GM21515 (cell line): ENCODE results near the gene NOTCH2.
A peak's percentile ranks its signal among the peaks of the same experiment; 100 is the strongest.
"Not testable (repeated sequence)": the region's sequence is repeated elsewhere in the genome, so short reads cannot be mapped to it uniquely, and the experiment has no call there.

ENCODE experiments used
- ATAC-seq: cut with Tn5 transposase; IDR thresholded peaks from one replicate; pipeline ENCODE4 v1.9.1; 2021; ENCODE audit not compliant: unreplicated experiment

Gene NOTCH2

DNA sequence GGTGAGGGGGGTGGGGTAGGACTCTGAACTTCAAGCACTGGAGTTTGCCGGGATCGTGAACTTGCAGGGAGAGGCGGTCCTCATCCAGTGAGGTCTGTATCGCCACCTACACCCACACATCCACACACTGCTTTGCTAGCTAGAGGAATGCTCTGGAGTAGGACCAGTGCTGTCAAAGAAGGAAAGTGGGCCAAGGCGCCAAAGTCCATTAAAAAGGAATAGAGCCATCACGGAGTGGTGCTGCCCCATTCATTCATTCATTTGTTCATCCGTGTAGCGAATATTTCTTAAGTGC, 405 bp upstream of the NOTCH2 start:
- ATAC-seq, result not testable (repeated sequence)

DNA sequence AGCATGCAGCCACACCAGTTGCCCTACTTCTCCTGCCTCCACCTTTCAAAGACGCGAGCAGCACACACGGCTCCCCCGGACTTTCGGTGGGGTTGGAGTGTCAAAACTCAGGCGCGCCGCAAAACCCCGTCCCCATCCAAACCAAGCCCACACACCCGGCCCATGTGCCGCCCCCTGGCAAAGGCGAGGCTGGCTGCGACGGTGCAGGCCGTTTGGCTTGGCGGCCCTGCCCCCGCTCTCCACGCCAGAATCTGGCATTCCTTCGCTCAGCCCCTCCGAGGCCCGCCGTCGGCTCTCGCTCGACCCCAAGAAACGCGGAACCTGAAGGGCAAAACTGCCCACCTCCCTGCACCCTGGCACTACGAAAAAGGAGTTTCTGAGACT, 787 bp downstream of the NOTCH2 start:
- ATAC-seq, result not testable (repeated sequence)

DNA sequence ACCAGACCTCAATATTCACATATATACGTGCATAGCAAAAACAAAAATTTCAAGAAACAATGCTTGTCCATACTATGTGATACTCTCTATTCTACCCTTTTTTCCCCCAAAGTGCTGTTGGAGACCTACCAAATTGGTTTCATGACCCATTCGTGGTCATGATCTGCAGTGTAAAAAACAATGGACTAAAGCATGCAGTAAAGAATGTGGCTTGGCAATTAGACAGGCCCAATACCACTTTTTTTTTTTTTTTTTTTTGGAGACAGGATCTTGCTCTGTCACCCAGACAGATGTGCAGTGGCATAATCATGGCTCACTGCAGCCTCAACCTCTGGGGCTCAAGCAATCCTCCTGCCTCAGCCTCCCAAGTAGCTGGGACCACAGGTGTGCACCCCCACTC, 21.3 kb downstream of the NOTCH2 start:
- not testable (repeated sequence) for ATAC-seq

DNA sequence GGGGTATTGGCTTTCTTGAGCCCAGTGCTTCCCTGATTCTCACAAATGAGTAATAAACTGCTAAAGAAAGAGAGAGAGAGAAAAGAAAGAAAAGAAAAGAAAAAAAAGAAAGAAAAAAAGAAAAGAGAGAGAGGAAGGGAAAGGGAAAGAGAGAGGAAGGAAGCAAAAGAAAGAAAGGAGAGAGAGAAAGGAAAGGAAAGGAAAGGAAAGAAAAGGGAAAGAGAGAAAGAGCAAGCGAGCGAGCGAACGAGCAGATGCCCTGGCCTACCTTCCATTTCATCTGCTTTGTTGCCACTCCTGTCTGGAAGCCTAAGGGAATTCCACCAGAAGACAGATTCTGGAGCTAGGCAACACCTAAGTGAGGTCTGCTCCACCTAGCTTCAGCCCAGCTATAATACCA, 27.7 kb downstream of the NOTCH2 start:
- ATAC-seq, result not testable (repeated sequence)

DNA sequence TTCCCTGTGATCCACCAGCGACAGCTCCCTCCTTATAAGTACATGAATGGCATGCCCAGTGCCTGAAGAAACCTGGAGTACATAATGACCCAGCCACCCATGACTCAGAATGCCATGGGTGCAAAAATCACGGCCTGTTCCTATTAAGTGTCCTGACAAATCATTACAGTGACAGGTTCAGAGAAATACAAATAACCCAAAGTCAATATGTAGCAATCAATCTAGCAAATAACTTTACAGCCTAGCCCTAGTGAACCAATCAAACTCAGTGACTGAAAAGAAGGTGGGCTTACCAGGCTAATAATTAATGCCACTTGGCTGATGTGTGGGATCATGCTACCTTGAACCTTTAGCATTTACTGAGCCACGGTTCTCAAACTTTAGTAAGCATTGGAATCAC, 37.2 kb downstream of the NOTCH2 start:
- ATAC-seq, result not testable (repeated sequence)

DNA sequence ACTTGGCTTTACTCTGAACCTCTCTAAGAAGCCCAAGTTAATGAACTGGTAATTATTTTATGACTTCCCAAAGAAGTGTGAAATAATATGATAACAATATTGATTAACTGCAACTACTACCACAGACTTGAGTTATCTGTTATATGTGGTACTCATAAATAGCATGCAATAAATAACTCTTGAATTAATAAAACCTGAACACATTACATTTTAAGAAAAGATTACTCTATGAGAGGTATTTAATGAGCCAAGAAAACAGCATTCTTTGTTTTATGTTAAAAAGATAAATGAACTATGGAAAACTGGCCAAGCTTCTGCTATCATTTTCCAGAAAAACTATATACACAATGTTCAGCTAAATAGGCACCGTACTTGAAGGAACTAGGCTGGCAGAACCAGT, 45.7 kb downstream of the NOTCH2 start:
- not testable (repeated sequence) for ATAC-seq

DNA sequence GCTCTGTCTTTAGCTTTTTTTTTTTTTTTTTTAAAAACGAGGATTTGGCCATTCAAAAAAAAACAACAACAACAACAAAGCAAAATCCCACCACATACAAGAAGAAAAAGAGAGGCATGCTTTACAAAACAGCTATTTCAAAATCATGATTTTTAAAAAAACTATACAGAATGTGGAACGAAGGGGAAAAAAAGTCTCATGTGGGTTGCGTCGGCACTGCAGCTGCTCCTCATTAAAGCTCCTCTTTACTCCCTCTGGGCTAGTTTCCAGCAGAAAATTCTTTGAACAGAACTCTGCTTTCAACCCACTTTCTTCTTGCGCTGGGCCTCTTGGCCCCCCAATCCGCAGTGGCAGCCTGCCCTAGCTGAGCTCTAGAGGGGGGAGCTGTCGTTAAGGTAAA, 54.5 kb downstream of the NOTCH2 start:
- not testable (repeated sequence) for ATAC-seq

DNA sequence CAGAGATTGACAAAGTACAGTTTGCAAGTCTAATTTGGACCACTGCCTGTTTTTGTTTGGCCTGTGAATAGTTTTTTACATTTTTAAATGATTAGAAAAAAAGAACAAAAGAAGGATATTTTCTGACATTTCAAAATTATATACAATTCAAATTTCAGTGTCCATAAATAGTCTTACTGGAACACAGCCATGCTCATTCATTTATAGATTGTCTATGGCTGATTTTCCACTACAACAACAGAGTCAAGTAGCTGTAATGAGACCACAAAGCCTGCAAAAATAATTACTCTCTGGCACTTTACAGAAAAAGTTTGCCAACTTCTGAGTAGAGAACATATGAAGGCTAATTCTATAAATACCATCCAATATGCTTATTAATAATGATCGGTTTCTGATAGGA, 61.1 kb downstream of the NOTCH2 start:
- not testable (repeated sequence) for ATAC-seq

DNA sequence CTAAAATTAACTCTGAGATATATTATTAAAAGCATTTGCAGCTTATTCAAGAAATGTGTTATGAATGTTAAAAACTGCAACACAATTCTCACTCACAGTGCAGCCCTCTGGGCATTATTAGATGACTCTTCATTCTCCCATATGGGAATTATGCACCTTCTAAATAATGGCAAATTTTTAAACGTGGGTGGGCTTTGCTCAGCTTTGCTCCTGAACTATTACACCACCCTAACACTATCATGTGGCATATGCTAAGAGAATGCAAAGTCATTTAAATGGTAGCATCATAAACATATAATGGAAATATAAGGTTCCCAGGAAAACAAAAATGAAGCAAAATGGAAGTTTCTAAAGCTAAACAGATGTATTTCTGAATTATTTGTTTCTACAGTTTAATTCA, 61.6 kb downstream of the NOTCH2 start:
- ATAC-seq, result not testable (repeated sequence)

DNA sequence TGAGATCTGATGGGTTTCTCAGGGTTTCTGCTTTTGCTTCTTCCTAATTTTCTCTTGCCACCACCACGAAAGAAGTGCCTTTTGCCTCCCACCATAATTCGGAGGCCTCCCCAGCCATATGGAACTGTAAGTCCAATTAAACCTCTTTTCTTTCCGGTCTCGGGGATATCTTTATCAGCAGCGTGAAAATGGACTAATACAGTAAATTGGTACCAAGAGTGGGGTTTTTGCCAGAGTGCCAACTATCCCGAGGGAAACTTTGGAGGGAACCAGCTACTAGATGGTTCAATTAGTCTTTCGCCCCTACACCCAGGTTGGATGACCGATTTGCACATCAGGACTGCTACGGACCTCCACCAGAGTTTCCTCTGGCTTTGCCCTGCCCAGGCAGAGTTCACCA, 68.4 kb downstream of the NOTCH2 start:
- not testable (repeated sequence) for ATAC-seq

DNA sequence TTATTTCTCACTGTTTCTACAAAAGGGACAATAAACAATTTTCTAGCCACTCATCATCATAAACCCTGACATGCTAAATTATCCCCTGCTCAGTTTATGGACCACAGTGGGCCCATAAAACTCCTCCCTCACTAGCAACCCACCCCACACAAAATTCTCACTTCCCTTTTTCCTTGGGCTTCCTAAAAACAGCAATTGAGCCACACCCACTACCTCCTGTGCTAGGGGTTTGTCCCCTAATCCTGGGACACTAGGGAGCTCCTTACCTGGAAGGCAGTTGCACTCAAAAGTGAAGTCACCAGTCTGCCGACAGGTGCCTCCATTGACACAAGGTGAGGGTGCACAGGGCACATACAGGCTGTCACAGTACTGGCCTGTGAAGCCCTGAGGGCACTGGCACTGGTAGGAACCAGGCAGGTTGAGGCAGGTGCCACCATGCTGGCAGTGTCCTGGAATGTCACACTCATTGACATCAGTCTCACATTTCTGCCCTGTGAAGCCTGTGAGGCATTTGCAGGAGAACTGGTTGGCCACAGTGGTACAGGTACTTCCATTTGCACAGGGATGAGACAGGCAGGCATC, 72.6 kb downstream of the NOTCH2 start:
- not testable (repeated sequence) for ATAC-seq

DNA sequence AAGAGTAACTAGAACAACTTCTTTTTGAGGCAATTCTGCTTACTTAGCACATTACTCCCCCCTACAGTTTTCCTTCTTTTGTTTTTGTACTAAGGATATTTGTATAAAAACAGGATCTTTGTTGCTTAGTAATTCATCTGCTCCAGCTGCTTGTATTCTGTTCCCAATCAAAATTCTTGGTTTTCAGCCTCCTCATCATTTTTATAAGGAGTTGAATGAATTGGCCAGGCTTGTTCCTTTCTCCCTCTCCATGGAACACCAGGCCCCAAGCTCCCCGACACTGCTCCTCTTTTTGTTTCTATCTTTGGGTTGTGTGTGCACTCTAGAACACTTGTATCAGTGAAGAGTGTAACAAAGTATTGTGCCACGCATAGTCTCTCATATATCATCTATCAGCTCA, 73.5 kb downstream of the NOTCH2 start:
- not testable (repeated sequence) for ATAC-seq

DNA sequence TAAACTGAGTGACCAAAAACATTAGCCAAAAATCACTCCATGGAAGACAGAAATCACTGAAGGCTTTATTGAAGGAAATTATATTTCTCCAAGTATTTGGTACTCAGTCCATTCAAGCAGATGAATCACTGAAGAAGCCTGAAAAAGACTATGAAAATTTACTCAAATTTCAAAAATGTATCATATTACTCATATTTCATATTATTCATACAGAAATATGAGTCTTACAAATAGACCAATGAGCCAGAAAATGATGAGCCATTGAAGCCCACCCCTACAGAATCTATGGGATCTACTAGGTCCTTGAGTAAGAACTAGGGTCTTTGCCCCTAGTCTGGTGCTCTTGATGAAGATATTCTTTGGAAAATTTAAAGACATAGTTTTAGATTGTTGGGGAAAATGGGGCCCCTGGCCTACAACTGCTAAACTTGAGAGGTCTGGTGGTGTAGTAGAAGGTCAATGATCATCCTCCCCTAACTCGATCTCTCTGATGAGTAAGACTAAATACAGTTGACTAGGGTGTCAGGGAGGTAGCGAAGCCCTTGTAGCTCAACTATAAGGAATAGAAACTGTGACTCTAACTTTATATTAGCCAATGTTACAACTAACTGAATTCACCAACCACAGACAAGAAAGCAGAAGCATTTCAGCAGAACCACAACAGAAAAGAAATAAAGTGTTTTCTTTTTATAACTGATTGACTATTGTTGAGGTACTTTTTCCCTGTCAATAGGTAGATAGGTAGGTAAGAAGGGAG, 81.0 kb downstream of the NOTCH2 start:
- no peak for ATAC-seq

DNA sequence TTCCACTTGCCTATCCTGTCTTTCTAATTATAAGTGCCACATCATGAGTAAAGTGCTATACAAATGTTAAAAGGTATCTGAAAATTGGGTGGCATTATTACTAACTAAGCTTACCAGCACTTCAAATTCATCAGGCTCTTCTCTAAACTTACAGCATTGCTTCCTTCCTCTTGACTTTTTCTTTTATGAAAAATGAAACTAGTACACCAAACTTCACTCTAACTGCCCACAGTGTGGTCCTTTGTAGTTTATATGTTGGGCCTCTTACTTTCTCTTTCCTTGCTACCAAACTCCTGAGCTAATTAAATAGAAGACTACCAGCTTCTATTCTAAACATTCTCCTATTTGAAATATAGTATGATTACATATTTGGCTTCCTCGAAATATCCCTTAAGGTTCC, 81.8 kb downstream of the NOTCH2 start:
- ATAC-seq, result peak; percentile 69

DNA sequence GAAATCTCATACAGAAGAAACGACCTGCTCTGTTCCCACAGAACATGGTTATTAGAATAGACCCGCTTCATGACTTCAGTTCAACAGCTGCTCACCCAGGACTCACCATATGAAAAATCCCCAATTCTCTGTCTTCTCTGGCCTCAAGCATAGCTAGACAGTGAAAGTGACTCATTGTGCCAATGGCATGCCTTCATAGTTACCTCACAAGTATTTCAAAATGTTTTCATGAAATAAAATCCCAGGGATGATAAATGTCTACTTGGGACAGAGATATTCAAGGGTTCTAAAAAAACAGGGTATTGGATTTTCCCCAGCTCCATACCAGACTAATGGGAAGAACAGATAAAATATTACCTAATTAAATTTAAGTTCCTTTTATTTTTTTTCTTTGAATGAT, 82.3 kb downstream of the NOTCH2 start:
- no peak for ATAC-seq

DNA sequence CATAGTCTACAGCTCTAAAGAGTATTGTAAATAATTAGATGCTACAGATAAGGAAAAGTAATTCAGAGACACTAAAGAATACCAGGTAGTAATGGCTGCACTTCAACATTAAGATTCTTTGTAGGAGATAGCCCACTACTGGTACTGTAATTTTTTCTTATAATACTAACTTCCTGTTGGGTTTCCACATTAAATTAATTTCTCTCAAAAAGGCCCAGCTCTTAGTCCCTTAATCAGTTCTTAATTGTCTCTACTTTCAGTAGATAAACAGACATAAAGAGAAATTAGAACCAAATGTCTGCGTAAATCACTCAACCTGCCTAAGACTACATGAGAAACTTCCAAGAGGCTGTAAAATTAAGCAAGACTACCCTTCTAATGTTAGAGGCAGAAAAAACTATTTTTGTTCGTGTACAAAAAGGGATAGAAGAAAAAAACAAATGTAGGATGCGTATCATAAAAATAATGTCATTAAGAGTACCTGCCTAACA, 83.4 kb downstream of the NOTCH2 start:
- no peak for ATAC-seq

DNA sequence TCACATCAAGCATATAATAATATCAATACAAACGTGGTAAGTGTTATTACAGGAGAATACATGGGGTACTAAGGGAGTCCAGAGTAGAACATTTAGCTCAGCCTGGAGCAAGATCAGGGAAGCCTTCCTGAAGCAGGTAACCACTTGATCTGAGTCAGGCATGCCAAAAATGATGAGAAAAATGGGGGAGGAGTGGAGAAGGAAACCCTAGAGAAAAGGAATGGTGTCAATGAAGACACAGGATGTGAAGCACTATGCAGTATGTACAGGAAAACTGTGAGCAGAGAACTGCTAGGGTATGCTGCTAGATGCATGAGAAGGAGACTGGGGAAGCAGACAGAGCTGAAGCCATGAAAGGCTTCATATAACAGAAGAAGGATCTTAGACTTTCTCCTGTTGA, 84.7 kb downstream of the NOTCH2 start:
- no peak for ATAC-seq

DNA sequence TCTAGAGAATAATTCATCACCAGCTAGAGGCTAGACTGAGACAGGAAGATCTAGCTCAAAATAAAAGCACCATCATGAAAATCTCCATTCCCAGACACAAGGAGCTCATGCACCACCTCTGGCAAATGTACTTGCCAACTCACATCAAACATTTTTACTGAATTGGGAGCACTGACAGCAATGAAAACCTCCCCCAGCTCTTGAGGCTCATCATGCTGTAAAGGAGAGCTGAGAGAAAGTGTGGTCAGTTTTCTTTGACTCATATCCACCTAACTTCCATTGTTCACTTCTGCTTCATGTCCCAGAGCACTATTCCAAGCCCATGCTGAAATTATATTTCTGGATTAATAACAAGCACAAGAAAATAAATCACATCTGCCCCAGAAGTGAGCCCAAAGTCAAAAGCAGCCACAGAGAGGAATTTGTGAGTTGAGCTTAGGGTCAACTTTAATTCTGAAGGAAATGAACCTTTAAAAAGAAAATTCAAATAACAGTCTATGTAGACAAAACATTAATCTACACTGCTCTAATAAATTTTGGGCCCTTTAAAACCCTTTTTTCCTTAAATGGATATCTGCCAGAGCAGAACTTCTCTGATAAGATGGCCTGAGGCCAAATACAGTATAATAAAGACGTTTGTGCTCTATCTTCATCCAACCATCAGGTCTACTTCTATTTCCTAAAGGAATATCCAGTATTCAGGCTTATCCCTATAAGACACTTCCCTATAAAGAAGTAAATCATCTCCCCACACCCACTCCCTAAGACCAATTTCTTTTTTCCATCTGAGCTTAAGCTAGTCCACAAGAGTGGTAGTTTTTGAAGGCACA, 87.3 kb downstream of the NOTCH2 start:
- ATAC-seq, result no peak

DNA sequence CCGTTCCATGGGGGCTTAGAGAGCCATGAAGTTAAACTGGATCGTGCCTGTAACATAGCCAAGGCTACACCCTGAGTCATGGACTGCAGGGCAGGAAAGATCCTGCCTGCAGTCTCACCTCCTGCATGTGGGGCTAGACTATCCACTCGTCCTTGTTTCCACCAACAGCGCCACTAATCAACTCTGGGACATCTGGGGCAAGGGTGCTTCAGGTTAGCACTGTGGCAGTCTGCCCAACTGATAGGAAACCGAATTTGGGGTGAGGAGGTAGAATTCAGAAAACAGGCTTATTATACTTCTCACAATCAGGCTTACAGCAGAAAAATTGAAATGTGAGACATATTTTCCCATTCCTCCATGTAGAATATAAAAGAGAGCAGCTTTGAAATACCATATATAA, 88.0 kb downstream of the NOTCH2 start:
- ATAC-seq, result no peak

DNA sequence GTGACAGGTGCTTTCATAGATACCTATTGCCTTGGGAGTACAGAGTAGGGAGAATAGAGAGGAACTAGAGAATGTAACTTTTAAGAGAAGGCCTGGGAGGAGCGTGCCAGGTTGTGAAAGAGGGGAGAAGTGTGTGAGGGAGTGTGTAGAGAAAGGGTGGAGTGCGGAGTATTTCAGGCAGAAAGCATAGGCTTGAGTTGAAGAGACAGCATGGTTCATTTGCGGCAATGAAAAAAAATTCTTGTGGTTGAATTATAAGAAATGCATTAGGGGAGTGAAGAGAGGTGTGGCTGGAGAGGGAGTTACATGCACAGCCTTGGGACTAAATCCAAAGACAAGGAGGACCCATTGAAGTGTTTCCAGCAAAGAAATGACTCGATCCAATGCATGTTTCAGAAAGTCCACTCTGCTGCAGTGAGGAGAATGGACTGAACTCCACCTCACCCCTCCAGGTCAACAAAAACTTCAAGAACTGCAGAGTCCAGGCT, 91.4 kb downstream of the NOTCH2 start:
- no peak for ATAC-seq

DNA sequence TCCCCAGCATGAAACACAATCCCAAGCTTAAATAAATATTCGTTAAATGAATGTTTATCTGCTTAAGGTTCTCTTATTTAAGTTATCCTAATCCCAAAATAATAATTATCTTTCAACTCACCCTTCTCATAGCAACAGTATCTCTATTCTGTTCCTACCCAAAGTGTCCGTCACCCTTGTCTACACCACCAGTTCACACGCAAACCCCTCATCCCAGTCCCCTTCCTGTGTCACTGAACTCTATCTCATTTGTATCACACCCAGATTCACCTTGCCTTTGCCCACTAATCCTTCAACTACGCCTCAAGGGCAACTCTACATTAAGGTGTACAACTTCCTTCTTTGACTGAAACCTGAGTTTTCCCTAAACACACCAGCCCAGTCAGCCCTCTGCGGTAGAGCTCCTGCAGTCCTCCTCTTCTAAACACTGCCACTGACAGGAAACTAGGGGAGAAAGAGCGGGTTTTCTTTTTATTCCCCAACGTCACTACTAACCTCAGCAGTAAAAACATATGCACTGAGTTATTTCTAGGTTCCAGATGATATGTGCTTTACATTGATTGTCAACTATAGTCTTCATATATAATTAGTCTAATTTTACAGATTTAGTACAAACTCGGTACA, 92.2 kb downstream of the NOTCH2 start:
- ATAC-seq, result not testable (repeated sequence)
